Muscle of leg (tissue), 9 donors: ENCODE results near the gene SHISAL2B. TPM values are rescaled to one million over a fixed set of nuclear protein-coding genes. Genes with fewer than 3 reads are reported as not detected.

Source experiments
- polyA plus RNA-seq, 8 donors: library from polyadenylated mRNA; unstranded; fragments of 120-200 nt; gene quantifications; one replicate each; pipeline versions ENCODE4 v1.2.1 to v1.2.3, GENCODE V29; 2013; ENCODE audit warnings: inconsistent platforms in 1 of 8, low replicate concordance in 1 of 8; ENCODE audit not compliant: insufficient read length in 8 of 8, insufficient read depth in 1 of 8
- total RNA-seq: library from RNA; stranded (reverse); fragments of 120-200 nt; gene quantifications from one replicate; pipeline ENCODE4 v1.2.4, GENCODE V29; 2013

SHISAL2B gene
- total and polyA plus RNA-seq, 9 donors, result 0.20 to 0.98 (median 0.63) TPM; not detected in 2

Other genes with a start within 250 kb of the SHISAL2B start
- gene RGS7BP, start 184.5 kb upstream of the SHISAL2B start, total RNA-seq, result 5.3 TPM
- 10 to 100 TPM in 1 of 8 donors, 1 to 10 TPM in 7; 2.2 to 10.6 (median 5.5) TPM for gene RGS7BP, start 184.5 kb upstream of the SHISAL2B start, polyA plus RNA-seq
- gene SREK1IP1, start 78.2 kb downstream of the SHISAL2B start, total RNA-seq, result 10.4 TPM
- 10 to 100 TPM in 6 of 8 donors, 1 to 10 TPM in 2; 9.1 to 12.7 (median 11.3) TPM for gene SREK1IP1, start 78.2 kb downstream of the SHISAL2B start, polyA plus RNA-seq
- 14.7 TPM for gene CWC27, start 78.4 kb downstream of the SHISAL2B start, total RNA-seq
- gene CWC27, start 78.4 kb downstream of the SHISAL2B start, polyA plus RNA-seq, result 10 to 100 TPM; 21.4 to 29.3 (median 24.1) TPM